Right lobe of liver (tissue), 6 donors: ENCODE results near the gene ADAMTSL5. TPM values are rescaled to one million over a fixed set of nuclear protein-coding genes. Genes with fewer than 3 reads are reported as not detected.

Experiments
- ATAC-seq, 4 donors: fragments of 200-7000 bp; cut with Tn5 transposase; one replicate each; pipeline ENCODE4 v1.9.1; 2020; ENCODE audit warnings: mild to moderate bottlenecking in 4 of 4, moderate library complexity in 4 of 4
- DNase-seq, 3 donors: peaks; one replicate each; pipeline ENCODE4 v3.0.0-alpha.2; 2020
- H3K27ac ChIP-seq, 3 donors: fragments of 200-600 bp; one replicate each; pipeline ENCODE4 v1.8.0; 2022
- H3K27me3 ChIP-seq, 2 donors: fragments of 200-600 bp; one replicate each; pipeline ENCODE4 v1.8.0; 2022
- H3K36me3 ChIP-seq, 4 donors: fragments of 200-600 bp; sonication (generic) in 1 of 4; one replicate each; pipeline versions ENCODE4 v1.5.1 to v1.8.0; 2017 to 2022; ENCODE audit warnings: control low read depth in 1 of 4
- H3K4me1 ChIP-seq, 4 donors: fragments of 200-600 bp; sonication (generic) in 1 of 4; one replicate each; pipeline versions ENCODE4 v1.5.1 to v1.8.0; 2017 to 2022; ENCODE audit warnings: control low read depth in 1 of 4
- H3K4me3 ChIP-seq, 3 donors: fragments of 200-600 bp; one replicate each; pipeline ENCODE4 v1.8.0; 2022
- H3K9me3 ChIP-seq, 4 donors: fragments of 200-600 bp; sonication (generic) in 1 of 4; one replicate each; pipeline versions ENCODE4 v1.5.1 to v1.8.0; 2017 to 2022; ENCODE audit warnings: control low read depth in 1 of 4
- POLR2A ChIP-seq: fragments of 450-650 bp; IDR thresholded peaks from one replicate; pipeline ENCODE4 v1.6.1; 2017; ENCODE audit warnings: antibody characterized with exemption, mild to moderate bottlenecking
- WGBS: methylation state at CpG from one replicate; pipeline ENCODE4 v1.1.6; 2018; ENCODE audit warnings: low coverage, low lambda C conversion rate; ENCODE audit not compliant: insufficient coverage; ENCODE audit errors: missing lambda C conversion rate; 5-methylcytosine and 5-hydroxymethylcytosine counted together
- intact Hi-C, 2 donors: fragments of 100-400 bp; cut with DNase I; formaldehyde crosslinking; loops; one replicate each; pipeline versions ENCODE4 v1.11.2 to v1.14.1; 2022
- total RNA-seq, 6 experiments: library from RNA; depleted of rRNA in 2 of 6; stranded (reverse); fragments of >200 nt in 2 of 6; fragmentation: NEBNext Ultra II Directional in 3 of 6; extraction: Animal tissue kit (Norgen Biotek cat#: 25700) in 3 of 6; gene quantifications; one replicate each; pipeline versions ENCODE4 v1.1.0 to v1.2.4, GENCODE V29; 2016 to 2023
- TF ChIP-seq, protein P1 (sequence below), 4 donors: fragments of 200-600 bp in 3 of 4; fragments of 450-650 bp in 1 of 4; IDR thresholded peaks; one replicate each; pipeline versions ENCODE4 v1.5.1 to v1.8.0; 2016 to 2022; ENCODE audit warnings: antibody characterized with exemption in 4 of 4, mild to moderate bottlenecking in 2 of 4
- donor health status: DM: no; HTN: yes; CAD: no.
- donor health status: DM: no; HTN: no; CAD: no.
- donor health status: DM: no; HTN: no; CAD: no.
- donor health status: DM: no; HTN: yes; CAD: no.
- donor health status: DM: no; HTN: yes; CAD: no.

Gene ADAMTSL5
- total RNA-seq, 6 experiments from 2014 or later: 1.8 to 6.9 (median 4.5) TPM

DNA sequence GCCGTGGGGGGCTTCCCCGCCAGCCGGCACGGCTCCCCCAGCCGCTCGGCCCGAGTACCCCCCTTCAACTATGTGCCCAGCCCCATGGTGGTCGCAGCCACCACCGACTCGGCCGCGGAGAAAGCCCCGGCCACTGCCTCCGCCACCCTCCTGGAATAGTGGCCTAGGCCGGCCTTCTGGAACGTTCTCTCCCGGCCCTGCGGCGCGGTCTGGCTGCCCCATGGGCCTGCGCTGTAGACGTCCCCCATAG, 42.8 kb downstream of the ADAMTSL5 start:
- Histone ChIP-seq H3K4me3 (peak overlapping the region in 2 of 3 donors; percentile 18 to 33), H3K27ac (no peak overlapping the region), H3K27me3 (peaks cover 0 to 41% of the 10 kb centered on the region in 2 donors), H3K9me3 (no peaks in the 10 kb centered on the region), H3K4me1 (peaks cover 0 to 49% (median 10%) of the 10 kb centered on the region in 4 donors), H3K36me3 (no peaks in the 10 kb centered on the region)
- intact Hi-C loops: no loop called here
- no peak for DNase-seq
- WGBS: no CpG with 5 or more reads among the region's 22 CpGs
- ATAC-seq: peak in 2 of 4 donors; percentile 5 to 6
- no peak for TF ChIP-seq POLR2A
- TF ChIP-seq, protein P1, sequence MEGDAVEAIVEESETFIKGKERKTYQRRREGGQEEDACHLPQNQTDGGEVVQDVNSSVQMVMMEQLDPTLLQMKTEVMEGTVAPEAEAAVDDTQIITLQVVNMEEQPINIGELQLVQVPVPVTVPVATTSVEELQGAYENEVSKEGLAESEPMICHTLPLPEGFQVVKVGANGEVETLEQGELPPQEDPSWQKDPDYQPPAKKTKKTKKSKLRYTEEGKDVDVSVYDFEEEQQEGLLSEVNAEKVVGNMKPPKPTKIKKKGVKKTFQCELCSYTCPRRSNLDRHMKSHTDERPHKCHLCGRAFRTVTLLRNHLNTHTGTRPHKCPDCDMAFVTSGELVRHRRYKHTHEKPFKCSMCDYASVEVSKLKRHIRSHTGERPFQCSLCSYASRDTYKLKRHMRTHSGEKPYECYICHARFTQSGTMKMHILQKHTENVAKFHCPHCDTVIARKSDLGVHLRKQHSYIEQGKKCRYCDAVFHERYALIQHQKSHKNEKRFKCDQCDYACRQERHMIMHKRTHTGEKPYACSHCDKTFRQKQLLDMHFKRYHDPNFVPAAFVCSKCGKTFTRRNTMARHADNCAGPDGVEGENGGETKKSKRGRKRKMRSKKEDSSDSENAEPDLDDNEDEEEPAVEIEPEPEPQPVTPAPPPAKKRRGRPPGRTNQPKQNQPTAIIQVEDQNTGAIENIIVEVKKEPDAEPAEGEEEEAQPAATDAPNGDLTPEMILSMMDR (IDR thresholded peaks at IDR 0.05): no peak

DNA sequence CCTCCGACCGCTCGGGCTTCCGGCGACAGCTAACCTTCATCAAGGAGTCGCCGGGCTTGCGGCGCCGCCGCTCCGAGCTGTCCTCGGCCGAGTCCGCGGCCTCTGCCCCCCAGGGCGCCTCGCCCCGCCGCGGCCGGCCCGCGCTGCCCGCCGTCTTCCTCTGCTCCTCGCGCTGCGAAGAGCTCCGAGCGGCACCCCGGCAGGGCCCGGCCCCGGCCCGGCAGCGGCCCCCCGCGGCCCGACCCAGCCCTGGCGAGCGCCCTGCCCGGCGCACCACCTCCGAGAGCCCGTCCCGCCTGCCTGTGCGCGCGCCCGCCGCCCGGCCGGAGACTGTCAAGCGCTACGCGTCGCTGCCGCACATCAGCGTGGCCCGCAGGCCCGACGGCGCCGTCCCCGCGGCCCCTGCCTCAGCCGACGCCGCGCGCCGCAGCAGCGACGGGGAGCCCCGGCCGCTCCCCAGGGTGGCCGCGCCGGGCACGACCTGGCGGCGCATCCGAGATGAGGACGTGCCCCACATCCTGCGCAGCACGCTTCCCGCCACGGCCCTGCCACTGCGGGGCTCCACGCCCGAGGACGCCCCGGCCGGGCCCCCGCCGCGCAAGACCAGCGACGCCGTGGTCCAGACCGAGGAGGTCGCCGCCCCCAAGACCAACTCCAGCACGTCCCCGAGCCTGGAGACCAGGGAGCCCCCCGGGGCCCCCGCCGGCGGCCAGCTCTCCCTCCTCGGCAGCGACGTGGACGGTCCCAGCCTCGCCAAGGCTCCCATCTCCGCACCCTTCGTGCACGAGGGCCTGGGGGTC, 43.4 kb downstream of the ADAMTSL5 start:
- intact Hi-C loops: no loop called here
- peak overlapping the region in 1 of 3 donors; percentile 33 for H3K4me3 ChIP-seq
- H3K27me3 ChIP-seq: peaks cover 0 to 41% of the 10 kb centered on the region in 2 donors
- DNase-seq (peak in 1 of 3 donors; percentile 25), ATAC-seq (peak in 2 of 4 donors; percentile 1 to 4)
- H3K27ac ChIP-seq: no peak overlapping the region
- H3K36me3 ChIP-seq: no peaks in the 10 kb centered on the region
- WGBS: 0% methylated on average over 3 of the region's 117 CpGs
- H3K4me1 ChIP-seq: peaks cover 0 to 49% (median 10%) of the 10 kb centered on the region in 4 donors
- TF ChIP-seq POLR2A: no peak
- TF ChIP-seq, protein P1 (IDR thresholded peaks at IDR 0.05): no peak
- no peaks in the 10 kb centered on the region for H3K9me3 ChIP-seq

DNA sequence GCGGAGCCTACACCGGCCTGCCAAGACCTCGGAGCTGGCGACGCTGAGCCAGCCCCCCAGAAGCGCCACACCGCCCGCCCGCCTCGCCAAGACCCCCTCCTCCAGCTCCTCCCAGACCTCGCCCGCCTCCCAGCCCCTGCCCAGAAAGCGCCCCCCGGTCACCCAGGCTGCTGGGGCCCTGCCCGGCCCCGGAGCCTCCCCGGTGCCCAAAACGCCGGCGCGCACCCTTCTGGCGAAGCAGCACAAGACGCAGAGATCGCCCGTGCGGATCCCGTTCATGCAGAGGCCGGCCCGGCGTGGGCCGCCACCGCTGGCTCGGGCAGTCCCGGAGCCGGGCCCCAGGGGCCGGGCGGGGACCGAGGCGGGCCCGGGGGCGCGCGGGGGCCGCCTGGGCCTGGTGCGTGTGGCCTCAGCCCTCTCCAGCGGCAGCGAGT, 44.0 kb downstream of the ADAMTSL5 start:
- Histone ChIP-seq H3K4me1 (peaks cover 0 to 49% (median 10%) of the 10 kb centered on the region in 4 donors), H3K27me3 (peaks cover 0 to 41% of the 10 kb centered on the region in 2 donors), H3K9me3 (no peaks in the 10 kb centered on the region), H3K27ac (no peak overlapping the region), H3K4me3 (no peak overlapping the region), H3K36me3 (no peaks in the 10 kb centered on the region)
- intact Hi-C loops: no loop called here
- TF ChIP-seq, protein P1 (IDR thresholded peaks at IDR 0.05): peak in 1 of 4 donors; percentile 15
- TF ChIP-seq POLR2A: no peak
- ATAC-seq (peak; percentile 16 to 37 (median 26)), DNase-seq (peak in 1 of 3 donors; percentile 66)
- WGBS: 0% methylated on average over 6 of the region's 47 CpGs

DNA sequence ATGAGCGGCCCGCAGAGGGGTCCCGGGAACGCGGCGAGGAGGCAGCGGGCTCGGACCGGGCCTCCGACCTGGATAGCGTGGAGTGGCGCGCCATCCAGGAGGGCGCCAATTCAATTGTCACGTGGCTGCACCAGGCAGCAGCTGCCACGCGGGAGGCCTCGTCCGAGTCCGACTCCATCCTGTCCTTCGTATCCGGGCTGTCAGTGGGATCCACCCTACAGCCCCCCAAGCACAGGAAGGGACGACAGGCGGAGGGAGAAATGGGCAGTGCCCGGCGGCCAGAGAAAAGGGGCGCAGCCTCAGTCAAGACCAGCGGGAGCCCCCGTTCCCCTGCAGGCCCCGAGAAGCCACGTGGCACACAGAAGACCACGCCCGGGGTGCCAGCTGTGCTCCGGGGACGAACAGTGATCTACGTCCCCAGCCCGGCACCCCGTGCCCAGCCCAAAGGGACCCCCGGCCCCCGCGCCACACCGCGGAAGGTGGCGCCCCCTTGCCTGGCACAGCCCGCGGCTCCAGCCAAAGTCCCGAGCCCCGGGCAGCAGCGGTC, 44.5 kb downstream of the ADAMTSL5 start:
- WGBS: no CpG with 5 or more reads among the region's 49 CpGs
- Histone ChIP-seq H3K4me1 (peaks cover 0 to 49% (median 10%) of the 10 kb centered on the region in 4 donors), H3K9me3 (no peaks in the 10 kb centered on the region), H3K27me3 (peaks cover 0 to 41% of the 10 kb centered on the region in 2 donors), H3K4me3 (no peak overlapping the region), H3K27ac (no peak overlapping the region), H3K36me3 (no peaks in the 10 kb centered on the region)
- intact Hi-C loops: no loop called here
- DNase-seq (no peak), ATAC-seq (no peak)
- TF ChIP-seq, protein P1 (IDR thresholded peaks at IDR 0.05): no peak
- no peak for TF ChIP-seq POLR2A
